ENCODE results near the gene MPHOSPH10. TPM values are rescaled to one million over a fixed set of nuclear protein-coding genes. Genes with fewer than 3 reads are reported as not detected.

Gene MPHOSPH10
- total RNA-seq, 1 experiment from 2014 or later, result 54.7 TPM

DNA sequence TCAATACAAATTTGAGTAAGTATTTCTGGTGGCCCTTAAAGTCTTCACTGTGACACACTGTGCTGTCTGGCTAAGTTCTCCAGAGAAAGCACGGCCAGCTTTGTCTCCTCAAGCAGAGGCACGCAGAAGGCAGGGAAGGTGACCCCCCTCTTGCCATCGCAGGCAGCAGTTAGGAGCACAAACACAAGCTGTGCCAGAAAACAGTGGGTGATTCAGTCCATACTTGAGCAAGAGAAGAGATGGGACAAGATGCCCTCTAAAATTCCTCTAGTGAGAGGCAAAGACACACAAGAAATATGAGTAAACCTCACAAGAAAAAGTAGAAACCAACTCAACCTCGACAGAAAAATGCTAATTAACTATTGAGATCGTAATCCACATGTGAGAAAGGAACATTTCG, 10.2 kb upstream of the MPHOSPH10 start:
- Mint-ChIP-seq H3K4me1 (ENCODE audit: low read depth, unreplicated experiment) (no peaks in the 10 kb centered on the region), H3K9me3 (ENCODE audit: low read depth, unreplicated experiment) (no peaks in the 10 kb centered on the region), H3K27me3 (ENCODE audit: unreplicated experiment) (no peaks in the 10 kb centered on the region), H3K4me3 (ENCODE audit: low read depth, unreplicated experiment) (no peak overlapping the region), H3K36me3 (ENCODE audit: insufficient read depth, unreplicated experiment) (peaks cover 10% of the 10 kb centered on the region), H3K27ac (ENCODE audit: unreplicated experiment) (no peak overlapping the region)
- intact Hi-C loops (cut with micrococcal nuclease; ENCODE audit: unreplicated experiment), result no loop called here
- CTCF ChIA-PET, result no interaction called here
- TF ChIP-seq, protein P1, sequence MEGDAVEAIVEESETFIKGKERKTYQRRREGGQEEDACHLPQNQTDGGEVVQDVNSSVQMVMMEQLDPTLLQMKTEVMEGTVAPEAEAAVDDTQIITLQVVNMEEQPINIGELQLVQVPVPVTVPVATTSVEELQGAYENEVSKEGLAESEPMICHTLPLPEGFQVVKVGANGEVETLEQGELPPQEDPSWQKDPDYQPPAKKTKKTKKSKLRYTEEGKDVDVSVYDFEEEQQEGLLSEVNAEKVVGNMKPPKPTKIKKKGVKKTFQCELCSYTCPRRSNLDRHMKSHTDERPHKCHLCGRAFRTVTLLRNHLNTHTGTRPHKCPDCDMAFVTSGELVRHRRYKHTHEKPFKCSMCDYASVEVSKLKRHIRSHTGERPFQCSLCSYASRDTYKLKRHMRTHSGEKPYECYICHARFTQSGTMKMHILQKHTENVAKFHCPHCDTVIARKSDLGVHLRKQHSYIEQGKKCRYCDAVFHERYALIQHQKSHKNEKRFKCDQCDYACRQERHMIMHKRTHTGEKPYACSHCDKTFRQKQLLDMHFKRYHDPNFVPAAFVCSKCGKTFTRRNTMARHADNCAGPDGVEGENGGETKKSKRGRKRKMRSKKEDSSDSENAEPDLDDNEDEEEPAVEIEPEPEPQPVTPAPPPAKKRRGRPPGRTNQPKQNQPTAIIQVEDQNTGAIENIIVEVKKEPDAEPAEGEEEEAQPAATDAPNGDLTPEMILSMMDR (IDR thresholded peaks at IDR 0.05; ENCODE audit: unreplicated experiment), result no peak
- BruUV-seq (replicated peaks), result no TSS peak
- DNase-seq, result no peak

DNA sequence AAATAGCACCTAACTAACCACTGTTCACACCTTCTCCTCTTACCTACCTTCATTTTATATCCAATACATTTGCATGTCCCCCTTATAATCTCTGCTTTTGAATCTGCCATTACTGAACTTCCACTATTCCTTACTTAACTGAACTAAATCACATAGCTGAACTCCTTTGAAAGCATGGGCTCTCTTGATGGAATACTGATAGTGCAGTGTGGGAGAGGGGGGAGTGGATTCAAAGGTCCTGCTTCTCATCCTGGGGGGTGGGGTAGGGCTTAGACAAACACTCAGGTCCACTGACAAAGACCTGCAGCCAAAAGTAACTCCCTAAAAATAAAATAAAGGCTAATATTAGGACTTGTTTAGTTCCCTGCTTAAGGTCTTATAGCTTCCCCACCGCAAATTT, 9.0 kb upstream of the MPHOSPH10 start:
- intact Hi-C loops (cut with micrococcal nuclease; ENCODE audit: unreplicated experiment), result no loop called here
- DNase-seq, result no peak
- no peaks in the 10 kb centered on the region for H3K4me1 Mint-ChIP-seq (ENCODE audit: low read depth, unreplicated experiment)
- BruUV-seq (replicated peaks), result no TSS peak
- H3K36me3 Mint-ChIP-seq (ENCODE audit: insufficient read depth, unreplicated experiment), result peaks cover 10% of the 10 kb centered on the region
- no peak overlapping the region for H3K4me3 Mint-ChIP-seq (ENCODE audit: low read depth, unreplicated experiment)
- CTCF ChIA-PET, result no interaction called here
- TF ChIP-seq, protein P1 (IDR thresholded peaks at IDR 0.05; ENCODE audit: unreplicated experiment), result no peak
- H3K9me3 Mint-ChIP-seq (ENCODE audit: low read depth, unreplicated experiment), result no peaks in the 10 kb centered on the region
- no peaks in the 10 kb centered on the region for H3K27me3 Mint-ChIP-seq (ENCODE audit: unreplicated experiment)
- H3K27ac Mint-ChIP-seq (ENCODE audit: unreplicated experiment), result no peak overlapping the region

DNA sequence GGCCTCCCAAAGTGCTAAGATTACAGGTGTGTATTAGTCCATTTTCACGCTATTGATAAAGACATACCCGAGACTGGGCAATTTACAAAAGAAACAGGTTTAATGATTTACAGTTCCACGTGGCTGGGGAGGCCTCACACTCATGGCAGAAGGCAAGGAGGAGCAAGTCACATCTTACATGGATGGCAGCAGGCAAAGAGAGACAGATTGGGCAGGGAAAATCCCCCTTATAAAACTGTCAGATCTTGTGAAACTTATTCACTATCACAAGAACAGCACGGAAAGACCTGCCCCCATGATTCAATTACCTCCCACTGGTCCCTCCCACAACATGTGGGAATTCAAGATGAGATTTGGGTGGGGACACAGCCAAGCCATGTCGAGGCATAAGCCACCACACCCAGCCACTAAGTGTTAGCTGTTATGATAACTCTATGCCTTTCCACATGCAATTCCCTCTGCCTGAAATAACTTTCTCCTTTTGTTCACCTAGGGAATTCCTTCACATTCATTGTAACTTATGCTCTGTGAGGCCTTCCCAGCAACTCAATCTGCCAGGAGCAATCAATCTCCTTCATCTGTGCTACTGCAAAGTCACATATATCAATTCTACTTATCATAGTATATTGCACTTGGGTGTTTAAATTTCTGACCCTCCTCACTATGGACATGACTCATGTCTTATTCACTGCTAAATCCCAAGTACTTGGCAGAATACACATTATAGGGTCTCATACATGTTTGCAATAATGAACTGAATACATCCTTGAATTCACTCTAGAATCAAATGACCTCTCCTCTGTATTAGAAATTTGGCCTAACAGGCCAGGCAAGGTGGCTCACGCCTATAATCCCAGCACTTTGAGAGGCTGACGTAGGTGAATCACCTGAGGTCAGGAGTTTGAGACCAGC, 7.8 kb upstream of the MPHOSPH10 start:
- TF ChIP-seq, protein P1 (IDR thresholded peaks at IDR 0.05; ENCODE audit: unreplicated experiment), result no peak
- intact Hi-C loops (cut with micrococcal nuclease; ENCODE audit: unreplicated experiment), result no loop called here
- Mint-ChIP-seq H3K4me1 (ENCODE audit: low read depth, unreplicated experiment) (no peaks in the 10 kb centered on the region), H3K27me3 (ENCODE audit: unreplicated experiment) (no peaks in the 10 kb centered on the region), H3K4me3 (ENCODE audit: low read depth, unreplicated experiment) (no peak overlapping the region), H3K36me3 (ENCODE audit: insufficient read depth, unreplicated experiment) (peaks cover 8% of the 10 kb centered on the region), H3K27ac (ENCODE audit: unreplicated experiment) (no peak overlapping the region), H3K9me3 (ENCODE audit: low read depth, unreplicated experiment) (no peaks in the 10 kb centered on the region)
- no TSS peak for BruUV-seq (replicated peaks)
- DNase-seq, result no peak
- CTCF ChIA-PET, result no interaction called here

DNA sequence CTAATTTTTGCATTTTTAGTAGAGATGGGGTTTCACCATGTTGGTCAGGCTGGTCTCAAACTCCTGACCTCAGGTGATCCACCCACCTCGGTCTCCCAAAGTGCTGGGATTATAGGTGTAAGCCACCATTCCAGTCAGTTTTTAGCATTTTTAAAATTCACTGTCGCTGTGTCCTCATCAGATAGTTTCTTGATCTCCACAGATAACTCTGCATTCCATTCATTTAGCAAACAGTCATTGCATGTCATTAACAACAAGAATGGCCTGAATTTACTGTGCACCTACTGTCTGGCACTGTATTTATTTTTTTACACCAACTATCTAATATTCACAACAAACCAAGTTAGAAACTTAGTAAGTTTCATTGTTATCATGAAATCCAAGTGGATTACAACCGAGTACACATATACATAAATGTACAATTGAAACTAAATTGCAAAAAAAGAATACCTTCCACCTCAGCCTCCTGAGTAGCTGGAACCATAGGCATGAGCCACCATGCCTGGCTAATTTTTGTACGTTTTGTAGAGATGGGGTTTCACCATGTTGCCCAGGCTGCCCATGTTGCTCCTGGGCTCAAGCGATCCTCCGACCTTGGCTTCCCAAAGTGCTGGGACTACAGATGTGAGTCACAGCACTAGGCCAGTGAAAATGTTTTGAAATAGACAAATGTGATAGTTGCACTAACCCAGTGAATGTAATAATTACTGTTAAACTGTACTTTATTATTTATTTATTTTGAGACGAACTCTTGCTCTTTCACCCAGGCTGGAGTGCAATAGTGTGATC, 4.7 kb upstream of the MPHOSPH10 start:
- intact Hi-C loops (cut with micrococcal nuclease; ENCODE audit: unreplicated experiment), result no loop called here
- H3K4me3 Mint-ChIP-seq (ENCODE audit: low read depth, unreplicated experiment), result no peak overlapping the region
- no peaks in the 10 kb centered on the region for H3K27me3 Mint-ChIP-seq (ENCODE audit: unreplicated experiment)
- peaks cover 4% of the 10 kb centered on the region for H3K36me3 Mint-ChIP-seq (ENCODE audit: insufficient read depth, unreplicated experiment)
- H3K9me3 Mint-ChIP-seq (ENCODE audit: low read depth, unreplicated experiment), result no peaks in the 10 kb centered on the region
- TF ChIP-seq, protein P1 (IDR thresholded peaks at IDR 0.05; ENCODE audit: unreplicated experiment), result no peak
- no TSS peak for BruUV-seq (replicated peaks)
- DNase-seq, result no peak
- CTCF ChIA-PET, result no interaction called here
- no peak overlapping the region for H3K27ac Mint-ChIP-seq (ENCODE audit: unreplicated experiment)
- no peaks in the 10 kb centered on the region for H3K4me1 Mint-ChIP-seq (ENCODE audit: low read depth, unreplicated experiment)
